Measurements from ENCODE around the gene SLC10A7.

DNA sequence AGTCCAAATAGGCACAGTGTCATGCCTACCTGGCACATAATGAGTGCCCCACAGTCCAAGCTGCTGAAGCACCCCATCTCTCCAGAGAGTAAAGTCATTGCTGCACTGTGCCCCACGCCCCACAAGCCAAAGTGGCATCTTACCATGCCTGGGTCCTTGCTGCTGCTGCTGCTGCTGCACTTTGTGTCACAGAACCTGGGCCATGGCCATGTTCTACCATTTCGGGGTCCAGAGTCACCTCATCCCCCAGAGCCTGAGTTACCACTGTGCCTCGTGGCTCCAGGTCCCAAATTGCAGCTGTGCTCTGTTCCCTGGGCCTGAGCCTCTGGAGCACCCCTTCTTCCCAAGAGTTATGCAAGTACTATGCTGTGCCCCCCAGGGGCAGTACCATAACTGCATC is 40.5 kb downstream of the SLC10A7 start:
- TF ChIP-seq, protein P1, sequence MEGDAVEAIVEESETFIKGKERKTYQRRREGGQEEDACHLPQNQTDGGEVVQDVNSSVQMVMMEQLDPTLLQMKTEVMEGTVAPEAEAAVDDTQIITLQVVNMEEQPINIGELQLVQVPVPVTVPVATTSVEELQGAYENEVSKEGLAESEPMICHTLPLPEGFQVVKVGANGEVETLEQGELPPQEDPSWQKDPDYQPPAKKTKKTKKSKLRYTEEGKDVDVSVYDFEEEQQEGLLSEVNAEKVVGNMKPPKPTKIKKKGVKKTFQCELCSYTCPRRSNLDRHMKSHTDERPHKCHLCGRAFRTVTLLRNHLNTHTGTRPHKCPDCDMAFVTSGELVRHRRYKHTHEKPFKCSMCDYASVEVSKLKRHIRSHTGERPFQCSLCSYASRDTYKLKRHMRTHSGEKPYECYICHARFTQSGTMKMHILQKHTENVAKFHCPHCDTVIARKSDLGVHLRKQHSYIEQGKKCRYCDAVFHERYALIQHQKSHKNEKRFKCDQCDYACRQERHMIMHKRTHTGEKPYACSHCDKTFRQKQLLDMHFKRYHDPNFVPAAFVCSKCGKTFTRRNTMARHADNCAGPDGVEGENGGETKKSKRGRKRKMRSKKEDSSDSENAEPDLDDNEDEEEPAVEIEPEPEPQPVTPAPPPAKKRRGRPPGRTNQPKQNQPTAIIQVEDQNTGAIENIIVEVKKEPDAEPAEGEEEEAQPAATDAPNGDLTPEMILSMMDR (conservative IDR thresholded peaks at IDR 0.05 in 1 of 2, IDR thresholded peaks at IDR 0.05 in 1 of 2; ENCODE audit: extremely low read depth in 1 of 2, insufficient read depth in 1 of 2, low read depth in 1 of 2, low read length in 2 of 2), result no peak
- TF ChIP-seq EZH2 (IDR thresholded peaks at IDR 0.05; ENCODE audit: borderline replicate concordance, low read length), result no peak

Measured in mammary epithelial cell (primary cell).